GM19043 (cell line): ENCODE data around the gene ZNF512.
"Not testable (repeated sequence)": the region's sequence is repeated elsewhere in the genome, so short reads cannot be mapped to it uniquely, and the experiment has no call there.

Source experiments
- ATAC-seq: cut with Tn5 transposase; IDR thresholded peaks from one replicate; pipeline ENCODE4 v1.9.1; 2021; ENCODE audit warnings: low read depth; ENCODE audit not compliant: unreplicated experiment

Gene ZNF512

DNA sequence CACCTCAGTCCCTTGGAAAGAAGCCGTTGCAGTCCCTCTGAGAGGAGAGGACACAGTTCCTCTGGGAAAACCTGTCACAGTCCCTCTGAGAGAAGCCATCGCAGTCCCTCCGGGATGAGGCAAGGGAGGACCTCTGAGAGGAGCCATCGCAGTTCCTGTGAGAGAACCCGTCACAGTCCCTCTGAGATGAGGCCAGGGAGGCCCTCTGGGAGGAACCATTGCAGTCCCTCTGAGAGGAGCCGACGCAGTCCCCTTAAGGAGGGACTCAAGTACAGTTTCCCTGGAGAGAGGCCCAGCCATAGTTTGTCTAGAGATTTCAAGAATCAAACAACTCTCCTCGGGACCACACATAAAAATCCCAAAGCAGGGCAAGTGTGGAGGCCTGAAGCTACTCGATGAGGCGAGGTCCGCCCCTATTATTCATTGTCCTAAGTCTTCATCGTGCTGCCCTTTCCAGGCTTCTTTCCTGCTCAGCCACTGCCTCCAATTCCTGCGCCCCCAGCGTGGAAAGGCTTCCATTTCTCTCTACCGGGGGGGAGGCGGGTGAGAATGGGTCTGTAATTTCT, 630 bp upstream of the ZNF512 start:
- no peak for ATAC-seq

DNA sequence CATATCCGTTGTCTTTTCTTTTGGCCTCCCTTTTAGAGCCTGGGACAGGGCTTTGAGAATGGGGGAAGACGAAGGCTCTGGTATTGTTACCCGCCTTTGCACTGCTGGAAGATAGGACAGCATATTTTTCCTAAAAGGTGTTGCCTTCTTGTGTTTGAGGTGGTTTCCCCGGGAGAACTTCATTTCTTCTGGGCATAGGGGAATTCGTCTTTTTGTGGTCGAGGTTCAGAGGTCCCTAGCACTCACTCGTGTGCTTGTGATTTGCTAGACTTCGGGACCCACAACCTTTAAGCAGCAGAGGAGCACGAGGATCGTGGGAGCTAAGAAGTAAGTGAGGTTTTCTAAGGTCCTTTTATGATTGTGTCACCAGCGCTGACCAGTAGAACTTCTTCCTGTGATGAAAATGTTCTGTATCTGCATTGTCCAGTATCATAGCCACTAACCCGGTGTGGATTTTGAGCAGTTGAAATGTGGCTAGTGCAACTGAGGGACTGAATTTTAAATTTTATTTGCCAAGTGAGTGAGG, 611 bp downstream of the ZNF512 start:
- no peak for ATAC-seq

DNA sequence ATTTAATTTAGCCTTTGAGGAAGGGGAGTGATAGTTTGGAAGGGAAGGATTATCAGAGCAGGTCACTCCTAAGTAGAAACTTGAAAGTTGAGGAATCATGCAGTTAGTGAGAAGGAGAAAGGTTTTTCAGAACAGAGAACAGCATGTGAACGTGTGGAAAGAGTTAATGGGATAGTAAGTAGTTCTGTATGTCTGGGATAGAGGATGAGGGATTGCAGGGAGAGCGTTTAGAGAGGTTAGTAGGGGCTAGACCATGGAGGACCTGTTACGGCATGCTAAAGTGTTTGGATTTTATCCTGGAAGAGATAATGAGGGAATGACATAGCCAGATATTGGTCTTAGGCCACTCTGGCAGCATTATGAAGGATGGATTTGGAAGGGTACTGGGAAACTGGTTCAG, 1.8 kb downstream of the ZNF512 start:
- ATAC-seq: no peak

DNA sequence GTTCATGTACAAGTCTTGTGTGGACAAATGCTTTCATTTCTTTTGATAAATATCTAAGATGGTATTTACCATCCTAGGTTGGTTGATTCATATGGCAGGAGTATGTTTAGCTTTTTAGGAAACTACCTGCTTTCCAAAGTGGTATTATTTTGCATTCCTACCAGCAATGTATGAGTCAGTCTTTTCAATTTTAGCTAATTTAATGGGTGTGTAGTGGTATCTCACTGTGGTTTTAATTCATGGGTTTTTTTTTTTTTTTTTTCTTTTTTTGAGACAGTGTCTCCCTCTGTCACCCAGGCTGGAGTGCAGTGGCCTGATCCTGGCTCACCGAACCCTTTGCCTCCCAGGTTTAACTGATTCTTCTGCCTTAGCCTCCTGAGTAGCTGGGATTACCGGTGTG, 4.2 kb downstream of the ZNF512 start:
- ATAC-seq: no peak

DNA sequence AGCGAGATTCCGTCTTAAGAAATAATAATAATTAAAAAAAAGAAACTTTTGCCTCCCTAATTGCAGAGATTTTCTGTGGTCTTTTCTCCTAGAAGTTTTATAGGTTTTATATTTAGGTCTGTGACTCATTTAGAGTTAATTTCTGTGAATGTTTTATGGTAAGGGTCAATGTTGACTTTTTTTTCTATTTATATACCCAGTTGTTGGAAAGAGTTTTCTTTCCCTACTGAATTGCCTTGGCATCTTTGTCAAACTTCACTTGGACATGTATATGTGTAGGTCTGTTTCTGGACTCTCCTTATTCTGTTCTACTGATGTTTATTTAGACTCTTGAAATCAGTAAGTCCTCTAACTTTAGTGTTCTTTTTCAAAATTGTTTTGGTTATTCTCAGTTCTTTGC, 5.5 kb downstream of the ZNF512 start:
- ATAC-seq: no peak

DNA sequence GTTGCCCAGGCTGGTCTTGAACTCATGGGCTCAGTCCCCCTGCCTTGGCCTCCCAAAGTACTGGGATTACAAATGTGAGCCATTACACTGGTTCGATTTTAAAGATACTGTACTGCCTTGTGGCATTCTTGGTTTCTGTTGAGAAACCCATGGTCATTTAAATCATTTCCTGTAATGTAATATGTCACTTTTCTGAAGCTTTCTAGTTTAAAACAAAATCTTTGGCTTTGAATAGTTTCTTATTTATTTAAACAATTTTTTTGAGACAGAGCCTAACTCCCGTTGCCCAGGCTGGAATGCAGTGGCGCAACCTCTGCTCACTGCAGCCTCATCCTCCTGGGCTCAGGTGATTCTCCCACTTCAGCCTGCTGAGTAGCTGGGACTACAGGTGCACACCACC, 8.9 kb downstream of the ZNF512 start:
- no peak for ATAC-seq

DNA sequence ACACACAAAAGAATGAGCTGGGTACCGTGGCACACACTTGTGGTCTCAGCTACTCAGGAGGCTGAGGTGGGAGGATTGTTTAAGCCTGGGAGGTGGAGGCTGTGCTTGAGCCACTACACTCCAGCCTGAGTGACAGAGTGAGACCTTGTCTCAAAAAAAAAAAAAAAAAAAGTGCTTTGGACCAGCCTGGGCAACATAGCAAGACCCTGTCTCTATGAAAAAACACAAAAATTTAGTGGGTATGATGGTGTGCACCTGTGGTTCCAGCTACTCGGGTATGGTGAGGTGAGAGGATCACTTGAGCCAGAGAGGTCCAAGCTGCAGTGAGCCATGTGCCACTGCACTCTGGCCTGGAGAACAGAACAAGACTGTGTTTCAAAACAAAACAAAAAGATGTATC, 10.4 kb downstream of the ZNF512 start:
- no peak for ATAC-seq

DNA sequence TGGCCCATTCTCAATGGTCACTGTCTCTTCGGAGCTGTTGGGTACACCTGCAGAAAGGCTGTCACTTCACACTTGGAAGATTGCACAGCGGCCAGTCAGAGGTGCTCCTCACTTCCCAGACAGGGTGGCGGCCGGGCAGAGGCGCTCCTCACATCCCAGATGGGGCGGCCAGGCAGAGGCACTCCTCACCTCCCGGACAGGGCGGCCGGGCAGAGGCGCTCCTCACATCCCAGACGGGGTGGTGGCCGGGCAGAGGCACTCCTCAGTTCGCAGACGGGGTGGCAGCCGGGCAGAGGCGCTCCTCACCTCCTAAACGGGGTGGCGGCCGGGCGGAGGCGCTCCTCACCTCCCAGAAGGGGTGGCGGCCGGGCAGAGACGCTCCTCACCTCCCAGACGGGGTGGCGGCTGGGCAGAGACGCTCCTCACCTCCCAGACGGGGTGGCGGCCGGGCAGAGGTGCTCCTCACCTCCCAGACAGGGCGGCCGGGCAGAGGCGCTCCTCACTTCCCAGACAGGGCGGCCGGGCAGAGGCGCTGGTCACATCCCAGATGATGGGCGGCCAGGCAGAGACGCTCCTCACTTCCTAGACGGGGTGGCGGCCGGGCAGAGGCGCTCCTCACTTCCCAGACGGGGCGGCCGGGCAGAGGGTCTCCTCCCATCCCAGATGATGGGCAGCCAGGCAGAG, 11.3 kb downstream of the ZNF512 start:
- ATAC-seq: not testable (repeated sequence)

DNA sequence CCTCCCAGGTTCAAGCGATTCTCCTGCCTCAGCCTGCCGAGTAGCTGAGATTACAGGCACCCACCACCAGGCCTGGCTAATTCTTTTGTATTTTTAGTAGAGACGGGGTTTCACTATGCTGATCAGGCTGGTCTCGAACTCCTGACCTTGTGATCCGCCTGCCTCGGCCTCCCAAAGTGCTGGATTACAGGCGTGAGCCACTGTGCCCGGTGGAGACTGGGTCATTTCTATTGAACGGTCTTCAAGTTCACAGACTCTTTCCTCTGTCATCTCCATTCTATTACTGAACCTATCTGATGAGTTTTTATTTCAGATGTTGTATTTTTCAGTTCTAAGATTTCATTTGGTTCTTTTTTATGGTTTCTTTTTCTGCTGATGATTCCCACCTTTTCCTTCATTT, 12.6 kb downstream of the ZNF512 start:
- not testable (repeated sequence) for ATAC-seq

DNA sequence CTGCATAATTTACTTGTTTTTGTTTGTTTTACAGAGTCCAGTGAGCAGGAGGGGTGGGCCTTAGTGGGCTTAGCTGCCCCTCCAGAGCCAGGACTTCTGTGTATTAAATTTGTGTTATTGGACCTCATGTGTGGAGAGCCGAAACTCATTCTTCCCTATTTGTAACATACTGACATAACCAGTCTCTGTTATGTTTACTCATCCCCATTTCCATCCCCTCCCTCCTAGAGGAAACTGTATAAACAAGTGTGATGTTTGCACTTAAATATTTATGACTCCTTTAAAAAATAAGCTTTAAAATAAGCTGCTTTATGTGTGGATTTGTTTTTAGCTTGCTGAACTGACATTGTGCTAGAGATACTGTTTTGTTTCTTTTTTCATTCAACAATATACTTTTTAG, 13.8 kb downstream of the ZNF512 start:
- ATAC-seq: no peak

DNA sequence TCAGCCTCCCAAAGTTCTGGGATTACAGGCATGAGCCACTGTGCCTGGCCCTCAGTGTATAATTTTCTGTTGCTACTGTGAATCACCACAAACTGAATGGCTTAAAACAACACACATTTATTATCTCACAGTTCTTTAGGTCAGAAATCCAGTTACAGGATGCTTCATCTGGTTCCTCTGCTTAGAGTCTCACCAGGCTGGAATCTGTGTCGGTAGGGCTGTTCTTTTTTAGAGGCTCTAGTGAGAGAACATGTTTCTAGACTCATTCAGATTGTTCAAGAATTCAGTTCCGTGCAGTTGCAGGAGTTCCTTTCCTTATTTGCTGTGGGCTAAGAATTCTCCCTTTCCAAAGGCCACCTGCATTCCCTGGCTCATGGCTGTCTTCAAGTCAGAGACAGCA, 23.8 kb downstream of the ZNF512 start:
- no peak for ATAC-seq

DNA sequence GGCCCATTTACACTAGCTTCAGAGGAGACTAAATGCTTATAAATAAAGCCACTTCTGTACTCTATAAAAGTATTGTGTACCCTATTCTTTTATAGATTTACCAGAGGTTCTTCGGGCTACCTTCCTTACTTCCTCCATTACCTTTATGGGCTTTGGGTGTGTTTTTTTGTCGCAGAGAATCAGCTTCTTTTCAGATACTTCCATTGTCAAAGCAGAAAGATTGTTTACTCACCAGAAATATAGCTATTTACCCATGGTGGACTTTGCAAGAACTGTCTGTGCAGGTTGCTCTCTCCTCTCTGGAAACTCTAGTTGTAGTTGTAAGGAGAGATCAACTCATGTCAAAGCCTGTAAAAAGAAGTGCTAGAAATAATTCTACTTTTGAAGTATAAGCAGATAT, 31.1 kb downstream of the ZNF512 start:
- no peak for ATAC-seq

DNA sequence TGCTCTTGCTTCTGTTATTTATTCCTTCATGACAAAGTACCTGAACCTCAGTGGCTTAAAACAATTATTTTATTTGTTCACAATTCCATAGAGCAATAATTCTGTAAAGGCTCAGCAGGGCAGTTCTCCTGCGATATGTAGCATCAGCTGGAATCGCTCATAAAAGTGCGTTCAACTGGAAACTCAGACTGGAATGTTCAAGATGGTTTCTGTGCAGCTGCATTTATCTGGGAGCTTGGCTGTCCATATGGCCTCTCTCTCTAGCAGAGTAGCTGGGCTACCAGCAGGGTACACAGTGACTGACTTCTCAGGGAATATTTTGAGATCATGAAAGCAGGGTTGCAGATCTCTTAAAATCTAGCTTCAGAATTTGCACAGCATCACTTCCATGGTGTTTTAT, 32.5 kb downstream of the ZNF512 start:
- no peak for ATAC-seq

DNA sequence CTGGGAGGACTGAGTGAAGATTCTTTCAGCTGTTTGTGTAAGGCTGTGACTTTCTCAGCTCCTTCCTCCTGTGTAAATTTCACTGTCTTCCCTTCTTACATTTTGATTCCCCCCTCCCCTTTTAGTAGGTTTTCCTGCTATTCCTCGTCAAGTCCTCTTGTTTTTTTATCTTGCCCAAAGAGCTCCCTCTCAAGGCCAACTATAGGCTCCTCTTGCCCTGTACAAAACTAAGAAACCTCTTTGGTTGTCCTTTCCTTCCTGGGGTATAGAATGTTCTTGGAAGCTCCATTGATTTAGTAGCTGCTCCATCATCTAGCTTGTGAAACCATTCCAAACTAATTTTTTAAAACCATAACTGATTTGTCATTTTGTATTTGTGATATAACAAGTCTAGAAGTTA, 38.7 kb downstream of the ZNF512 start:
- no peak for ATAC-seq

DNA sequence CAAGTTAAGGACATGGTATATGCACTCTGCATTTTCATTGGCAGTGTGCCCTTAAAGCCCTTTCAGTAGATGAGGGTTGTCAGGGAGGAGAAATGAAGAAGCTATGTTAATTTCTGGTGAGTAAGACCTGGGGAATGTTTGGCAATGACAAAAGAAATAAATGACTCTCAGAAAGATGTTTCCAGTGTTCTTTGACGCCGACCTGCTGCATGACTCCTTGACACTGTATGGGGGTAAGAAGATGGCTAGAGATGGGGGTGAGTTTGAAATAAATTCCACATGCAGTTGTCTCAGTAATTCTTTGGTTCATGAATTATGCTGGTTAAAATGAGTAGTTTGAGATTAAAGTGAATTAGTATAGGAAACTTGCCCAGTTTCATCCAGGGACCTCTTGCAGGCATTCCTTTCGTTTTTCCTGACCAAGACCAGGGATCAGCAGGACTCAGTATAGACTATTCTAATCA, 40.1 kb downstream of the ZNF512 start:
- ATAC-seq: no peak

DNA sequence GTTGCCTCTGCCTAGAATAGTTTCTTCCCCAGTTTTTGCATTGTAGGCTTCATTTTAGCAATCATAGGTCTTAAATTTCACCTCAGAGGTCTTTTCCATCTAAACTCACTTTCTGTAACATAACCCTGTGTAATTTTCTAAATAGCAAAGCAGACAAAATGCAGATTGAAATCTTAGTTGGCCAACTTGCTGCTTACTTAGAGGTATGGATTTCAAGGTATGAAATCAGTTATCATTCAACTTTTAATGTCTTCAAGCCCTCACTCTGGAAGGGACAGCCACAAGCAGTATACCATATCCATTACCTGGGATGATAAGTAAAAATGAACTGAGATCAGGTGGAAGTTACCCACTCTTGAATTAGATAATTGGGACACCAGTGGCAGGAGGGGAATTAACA, 42.1 kb downstream of the ZNF512 start:
- ATAC-seq: no peak

DNA sequence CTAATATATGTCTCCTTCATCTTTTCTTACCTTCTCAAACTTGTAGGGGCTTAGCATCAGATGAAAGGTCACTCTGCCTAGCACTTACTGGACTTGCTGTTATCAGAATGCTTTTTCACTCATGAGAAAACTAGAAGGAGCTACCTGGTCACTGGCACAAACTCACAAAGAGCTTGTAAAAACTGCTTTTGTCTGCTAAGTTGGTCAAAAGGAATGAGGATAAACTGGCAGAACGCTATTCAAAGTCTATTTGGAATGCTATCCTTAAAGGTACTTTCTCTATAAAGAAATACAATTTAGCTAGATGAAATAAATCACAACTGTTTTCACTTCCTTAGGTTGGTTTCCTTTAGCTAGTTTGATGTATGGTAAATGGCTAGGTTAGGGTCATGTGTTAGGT, 43.5 kb downstream of the ZNF512 start:
- ATAC-seq: not testable (repeated sequence)

DNA sequence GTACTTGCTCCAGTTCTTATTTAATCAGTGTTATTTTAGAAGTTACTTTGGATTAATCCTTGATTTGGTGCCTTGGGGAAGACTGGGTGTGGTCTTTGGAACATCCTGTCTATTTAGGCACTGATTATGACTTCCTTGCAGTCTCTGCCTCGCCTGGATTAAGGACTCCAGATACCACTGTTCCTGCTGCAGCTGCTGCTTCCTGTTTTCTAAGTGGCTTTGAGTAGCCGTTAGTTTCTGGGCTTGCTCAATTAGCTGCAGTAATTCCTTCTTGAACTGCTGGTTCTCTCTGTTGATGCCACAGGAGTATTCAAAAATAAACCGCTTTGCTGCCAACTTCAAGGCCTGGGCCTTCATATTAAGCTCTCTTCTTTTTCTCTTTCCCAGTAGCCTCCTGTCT, 44.1 kb downstream of the ZNF512 start:
- ATAC-seq: not testable (repeated sequence)

DNA sequence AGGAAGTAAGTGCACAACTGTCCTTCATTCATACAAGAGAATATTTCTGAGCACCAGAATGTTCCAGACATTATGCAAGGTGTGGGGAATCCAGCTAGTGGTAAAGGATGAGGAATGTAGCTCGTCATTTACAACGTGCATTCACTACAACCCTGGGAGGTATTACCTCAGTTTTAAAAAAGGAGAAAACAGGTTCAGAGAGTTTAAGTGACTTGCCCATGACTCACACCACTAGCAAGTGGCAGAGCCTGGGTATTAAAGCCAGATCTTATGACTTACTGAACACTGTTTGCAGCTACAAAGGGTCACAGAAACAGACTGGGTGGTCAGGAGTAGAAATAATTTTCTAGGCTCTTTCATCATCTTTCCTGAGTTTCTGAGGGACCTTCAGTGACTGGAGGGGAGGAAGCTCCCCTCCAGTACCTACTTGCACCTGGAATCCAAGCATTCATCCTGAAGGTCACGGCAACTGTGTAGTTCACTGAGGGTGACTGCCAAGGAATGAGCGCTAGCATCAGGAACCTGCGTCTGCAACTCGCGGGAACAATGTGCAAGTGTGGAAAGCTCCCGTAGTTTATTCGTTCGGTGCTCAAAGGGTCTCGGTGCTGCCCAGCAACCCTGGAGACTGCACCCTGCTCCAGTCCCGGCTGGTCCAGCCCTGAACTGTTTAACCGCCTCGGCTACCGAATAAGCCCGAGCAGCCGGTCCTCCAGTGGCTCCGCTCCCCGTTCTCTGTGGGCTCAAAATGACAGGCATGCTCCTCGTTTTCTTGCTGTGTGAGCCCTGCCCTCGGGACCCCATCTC, 45.3 kb downstream of the ZNF512 start:
- no peak for ATAC-seq

DNA sequence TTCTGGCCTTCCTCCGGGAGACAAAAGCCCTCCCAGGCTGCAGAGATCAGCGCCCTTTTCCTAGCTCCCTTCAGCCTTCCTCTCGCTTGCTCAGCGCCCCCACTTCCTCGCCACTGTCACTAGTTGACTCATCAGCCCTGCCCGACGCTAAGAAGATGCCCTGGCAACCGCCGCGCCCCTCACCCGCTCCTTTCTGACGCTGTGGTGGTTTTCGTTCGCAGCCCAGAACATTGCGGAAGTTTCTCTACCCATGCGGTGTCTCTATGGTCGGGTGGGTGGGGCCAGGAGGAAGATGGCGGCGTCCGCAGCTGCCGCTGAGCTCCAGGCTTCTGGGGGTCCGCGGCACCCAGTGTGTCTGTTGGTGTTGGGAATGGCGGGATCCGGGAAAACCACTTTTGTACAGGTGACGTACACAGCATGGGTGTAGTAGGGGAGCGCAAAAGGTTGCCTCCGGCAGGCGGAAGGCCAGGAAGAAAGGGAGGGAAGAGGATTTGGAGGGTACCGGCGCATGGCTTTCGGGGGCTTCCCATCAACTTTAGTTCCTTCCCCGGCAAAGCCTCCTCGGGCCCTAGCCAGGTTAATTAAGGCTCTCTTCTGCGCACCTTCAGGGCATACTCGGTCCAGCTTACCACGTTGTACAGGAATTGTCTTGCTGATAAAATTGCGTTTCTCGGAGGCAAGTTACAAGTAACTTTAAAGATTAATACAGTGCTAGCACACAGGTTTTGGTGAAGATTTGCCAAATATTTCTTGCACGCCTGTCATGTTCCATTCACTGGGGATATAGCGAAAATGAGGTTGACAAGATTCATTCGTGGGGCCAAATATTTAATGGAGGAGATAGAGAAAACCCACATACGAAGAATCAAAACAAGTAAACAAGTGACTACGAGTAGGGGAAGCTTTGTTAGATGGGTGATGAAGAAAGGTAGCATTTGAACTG, 46.2 kb downstream of the ZNF512 start, which contains the start of the genes CCDC121 and GPN1:
Gene CCDC121, minus strand, starts transcription at position 246 of the 943 bp plus-strand sequence. CDS start 1,213 bp downstream, outside the sequence.
Gene GPN1, plus strand, starts transcription at position 284 of the 943 bp plus-strand sequence. Its CDS starts 9 bp downstream, at position 293.
- peak; percentile 100 for ATAC-seq
